K562 (cell line): Measurements from ENCODE around the gene DGKE. TPM values are rescaled to one million over a fixed set of nuclear protein-coding genes. Genes with fewer than 3 reads are reported as not detected.

Source experiments
- ELF2 ChIP-seq: fragments of 250-450 bp; sonication (Bioruptor Pico); IDR thresholded peaks from 2 replicates; pipeline ENCODE4 v1.5.0; 2021; ENCODE audit warnings: mild to moderate bottlenecking
- GTF2A2 ChIP-seq: IDR thresholded peaks from 2 replicates; pipeline ENCODE4 v1.6.1; 2016; ENCODE audit warnings: mild to moderate bottlenecking, missing genetic modification characterization, missing compliant biosample characterization
- HDAC1 ChIP-seq, 2 experiments: fragments of 450-650 bp; IDR thresholded peaks; 2 replicates each; pipeline ENCODE4 v1.6.1; 2016 to 2017; ENCODE audit warnings: inconsistent platforms in 1 of 2, mild to moderate bottlenecking in 1 of 2, moderate library complexity in 1 of 2
- HDAC2 ChIP-seq: fragments of 450-650 bp; IDR thresholded peaks from 2 replicates; pipeline ENCODE4 v1.6.1; 2016; ENCODE audit warnings: mild to moderate bottlenecking
- HNRNPK ChIP-seq: fragments of 200-400 bp; formaldehyde crosslinking; IDR thresholded peaks from one replicate; pipeline ENCODE4 v1.6.1; 2018; ENCODE audit warnings: mild to moderate bottlenecking, low read depth, low read length; ENCODE audit not compliant: poor library complexity, severe bottlenecking
- ILF3 ChIP-seq: fragments of 450-650 bp; IDR thresholded peaks from 2 replicates; pipeline ENCODE4 v1.6.1; 2018; ENCODE audit warnings: antibody characterized with exemption, mild to moderate bottlenecking, moderate library complexity, borderline replicate concordance
- RBBP5 ChIP-seq: fragments of 200-600 bp; sonication (generic); IDR thresholded peaks from 2 replicates; pipeline ENCODE4 v1.6.1; 2012; ENCODE audit warnings: borderline replicate concordance, mild to moderate bottlenecking, low read length, control low read depth, inconsistent platforms; ENCODE audit not compliant: insufficient read depth, poor library complexity, severe bottlenecking
- RBFOX2 ChIP-seq: fragments of 200-400 bp; formaldehyde crosslinking; IDR thresholded peaks from 2 replicates; pipeline ENCODE4 v1.6.1; 2017; ENCODE audit warnings: low read depth, mild to moderate bottlenecking, low read length, moderate library complexity
- RFX1 ChIP-seq: fragments of 450-650 bp; IDR thresholded peaks from 2 replicates; pipeline ENCODE4 v1.6.1; 2016; ENCODE audit warnings: mild to moderate bottlenecking, moderate library complexity
- SETDB1 ChIP-seq: IDR thresholded peaks from one replicate; pipeline ENCODE4 v1.6.1; 2012; ENCODE audit warnings: low read length, control low read depth, inconsistent platforms
- ZFP36 ChIP-seq: fragments of 150-350 bp; IDR thresholded peaks from 2 replicates; pipeline ENCODE4 v1.6.1; 2018; ENCODE audit warnings: low read length, low read depth; ENCODE audit not compliant: partially characterized antibody
- polyA plus RNA-seq, 8 experiments: library from polyadenylated mRNA; depleted of rRNA in 4 of 8; stranded (reverse) in 5 of 8; unstranded in 3 of 8; fragments of >200 nt; fragmentation: Nextera tagmentation in 2 of 8; fragmentation: Illumina TruSeq in 1 of 8; extraction: Ambion mirVana in 2 of 8; extraction: Trizol in 1 of 8; gene quantifications; 2 replicates each; pipeline versions ENCODE4 v1.2.1 to v1.2.3, GENCODE V29; 2011 to 2014; ENCODE audit warnings: inconsistent platforms in 1 of 8, missing spikeins in 1 of 8
- total RNA-seq, 7 experiments: library from RNA; depleted of rRNA in 6 of 7; stranded (reverse); fragments of >200 nt in 6 of 7; fragmentation: Illumina TruSeq in 2 of 7; extraction: Trizol in 2 of 7; gene quantifications; 2 replicates each; pipeline versions ENCODE4 v1.2.1 to v1.2.3, GENCODE V29; 2011 to 2021; ENCODE audit warnings: low replicate concordance in 1 of 7
- TF ChIP-seq, protein P1 (sequence below): fragments of 450-650 bp; IDR thresholded peaks from 2 replicates; pipeline ENCODE4 v1.6.1; 2014; ENCODE audit warnings: low read depth, mild to moderate bottlenecking, moderate library complexity, borderline replicate concordance
- TF ChIP-seq, protein P2 (sequence below): fragments of 450-650 bp; IDR thresholded peaks from 2 replicates; pipeline ENCODE4 v1.6.1; 2016; ENCODE audit warnings: borderline replicate concordance
- TF ChIP-seq, protein P3 (sequence below): fragments of 250-450 bp; sonication (Bioruptor Pico); IDR thresholded peaks from 2 replicates; pipeline ENCODE4 v1.8.0; 2021; ENCODE audit warnings: mild to moderate bottlenecking, moderate library complexity
- TF ChIP-seq, protein P4 (sequence below): sonication (generic); formaldehyde crosslinking; IDR thresholded peaks from 2 replicates; pipeline ENCODE4 v1.8.0; 2022; ENCODE audit warnings: missing genetic modification reagents, mild to moderate bottlenecking, moderate library complexity, borderline replicate concordance
- TF ChIP-seq, protein P5 (sequence below): fragments of 450-650 bp; formaldehyde crosslinking; IDR thresholded peaks from 2 replicates; pipeline ENCODE4 v1.4.0; 2020; ENCODE audit warnings: mild to moderate bottlenecking, moderate library complexity
- TF ChIP-seq, protein P6 (sequence below): fragments of 450-650 bp; formaldehyde crosslinking; IDR thresholded peaks from 2 replicates; pipeline ENCODE4 v1.4.0; 2022; ENCODE audit warnings: missing genetic modification characterization

DGKE gene
- total and polyA plus RNA-seq, 9 of the 15 experiments (the other 6 are each of a cell fraction or from before 2014, with no cell fraction given) = 1.3 to 9.9 (median 5.9) TPM

DNA sequence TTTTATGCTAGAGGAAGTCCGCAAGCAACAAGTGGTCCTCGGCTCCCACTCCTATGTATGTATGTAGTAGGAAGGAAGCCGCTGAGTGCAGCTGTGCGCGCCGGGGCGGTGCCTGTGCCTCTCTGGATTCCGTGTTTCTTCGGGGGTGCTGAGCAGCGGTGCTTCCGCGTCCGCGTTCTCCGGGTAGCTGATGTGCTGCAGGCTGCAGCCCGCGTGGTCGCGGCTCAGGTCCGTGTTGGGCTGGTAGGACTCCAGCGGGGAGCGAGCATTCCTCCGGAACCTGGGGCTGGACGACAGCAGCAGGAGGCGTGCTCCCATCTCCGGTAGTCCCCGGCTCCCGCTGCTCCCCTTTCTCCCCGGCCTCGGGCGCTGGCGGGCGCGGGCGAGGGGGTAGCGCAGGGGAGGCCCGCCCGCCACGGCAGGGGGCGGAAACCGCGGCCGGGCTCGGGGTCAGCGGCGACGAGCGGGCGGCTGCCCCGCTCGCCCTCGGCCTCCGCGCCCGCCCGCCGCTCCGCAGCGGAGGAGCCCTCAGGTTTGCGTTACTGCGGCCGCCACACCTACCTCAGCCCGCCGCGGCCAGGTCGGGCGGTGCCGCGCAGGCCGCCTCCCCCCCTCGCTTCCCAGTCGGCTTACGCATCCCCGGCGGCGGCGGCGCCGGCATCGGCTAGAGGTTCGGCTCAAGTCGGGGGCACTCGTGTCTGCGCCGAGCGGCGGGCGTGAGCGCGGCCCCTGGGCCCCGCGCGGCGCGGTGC, 718 bp upstream of the DGKE start (continued):
- TF ChIP-seq, protein P1, sequence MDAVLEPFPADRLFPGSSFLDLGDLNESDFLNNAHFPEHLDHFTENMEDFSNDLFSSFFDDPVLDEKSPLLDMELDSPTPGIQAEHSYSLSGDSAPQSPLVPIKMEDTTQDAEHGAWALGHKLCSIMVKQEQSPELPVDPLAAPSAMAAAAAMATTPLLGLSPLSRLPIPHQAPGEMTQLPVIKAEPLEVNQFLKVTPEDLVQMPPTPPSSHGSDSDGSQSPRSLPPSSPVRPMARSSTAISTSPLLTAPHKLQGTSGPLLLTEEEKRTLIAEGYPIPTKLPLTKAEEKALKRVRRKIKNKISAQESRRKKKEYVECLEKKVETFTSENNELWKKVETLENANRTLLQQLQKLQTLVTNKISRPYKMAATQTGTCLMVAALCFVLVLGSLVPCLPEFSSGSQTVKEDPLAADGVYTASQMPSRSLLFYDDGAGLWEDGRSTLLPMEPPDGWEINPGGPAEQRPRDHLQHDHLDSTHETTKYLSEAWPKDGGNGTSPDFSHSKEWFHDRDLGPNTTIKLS = peak; percentile 24; the same call in 1 of the 2 replicates
- no peak for TF ChIP-seq HNRNPK
- TF ChIP-seq, protein P2, sequence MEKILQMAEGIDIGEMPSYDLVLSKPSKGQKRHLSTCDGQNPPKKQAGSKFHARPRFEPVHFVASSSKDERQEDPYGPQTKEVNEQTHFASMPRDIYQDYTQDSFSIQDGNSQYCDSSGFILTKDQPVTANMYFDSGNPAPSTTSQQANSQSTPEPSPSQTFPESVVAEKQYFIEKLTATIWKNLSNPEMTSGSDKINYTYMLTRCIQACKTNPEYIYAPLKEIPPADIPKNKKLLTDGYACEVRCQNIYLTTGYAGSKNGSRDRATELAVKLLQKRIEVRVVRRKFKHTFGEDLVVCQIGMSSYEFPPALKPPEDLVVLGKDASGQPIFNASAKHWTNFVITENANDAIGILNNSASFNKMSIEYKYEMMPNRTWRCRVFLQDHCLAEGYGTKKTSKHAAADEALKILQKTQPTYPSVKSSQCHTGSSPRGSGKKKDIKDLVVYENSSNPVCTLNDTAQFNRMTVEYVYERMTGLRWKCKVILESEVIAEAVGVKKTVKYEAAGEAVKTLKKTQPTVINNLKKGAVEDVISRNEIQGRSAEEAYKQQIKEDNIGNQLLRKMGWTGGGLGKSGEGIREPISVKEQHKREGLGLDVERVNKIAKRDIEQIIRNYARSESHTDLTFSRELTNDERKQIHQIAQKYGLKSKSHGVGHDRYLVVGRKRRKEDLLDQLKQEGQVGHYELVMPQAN = peak; percentile 46; the same call in 1 of the 2 replicates
- TF ChIP-seq, protein P3, sequence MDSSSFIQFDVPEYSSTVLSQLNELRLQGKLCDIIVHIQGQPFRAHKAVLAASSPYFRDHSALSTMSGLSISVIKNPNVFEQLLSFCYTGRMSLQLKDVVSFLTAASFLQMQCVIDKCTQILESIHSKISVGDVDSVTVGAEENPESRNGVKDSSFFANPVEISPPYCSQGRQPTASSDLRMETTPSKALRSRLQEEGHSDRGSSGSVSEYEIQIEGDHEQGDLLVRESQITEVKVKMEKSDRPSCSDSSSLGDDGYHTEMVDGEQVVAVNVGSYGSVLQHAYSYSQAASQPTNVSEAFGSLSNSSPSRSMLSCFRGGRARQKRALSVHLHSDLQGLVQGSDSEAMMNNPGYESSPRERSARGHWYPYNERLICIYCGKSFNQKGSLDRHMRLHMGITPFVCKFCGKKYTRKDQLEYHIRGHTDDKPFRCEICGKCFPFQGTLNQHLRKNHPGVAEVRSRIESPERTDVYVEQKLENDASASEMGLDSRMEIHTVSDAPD = no peak
- TF ChIP-seq ILF3 = 0 out of 2 replicates have a peak, but pooled peaks have one; percentile 51
- TF ChIP-seq, protein P4, sequence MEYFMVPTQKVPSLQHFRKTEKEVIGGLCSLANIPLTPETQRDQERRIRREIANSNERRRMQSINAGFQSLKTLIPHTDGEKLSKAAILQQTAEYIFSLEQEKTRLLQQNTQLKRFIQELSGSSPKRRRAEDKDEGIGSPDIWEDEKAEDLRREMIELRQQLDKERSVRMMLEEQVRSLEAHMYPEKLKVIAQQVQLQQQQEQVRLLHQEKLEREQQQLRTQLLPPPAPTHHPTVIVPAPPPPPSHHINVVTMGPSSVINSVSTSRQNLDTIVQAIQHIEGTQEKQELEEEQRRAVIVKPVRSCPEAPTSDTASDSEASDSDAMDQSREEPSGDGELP = peak; percentile 61; the same call in 1 of the 2 replicates
- TF ChIP-seq GTF2A2 = no peak
- peak; percentile 75 for TF ChIP-seq RBBP5
- peak; percentile 35 for TF ChIP-seq RBFOX2
- TF ChIP-seq RFX1 = no peak
- TF ChIP-seq SETDB1 = no peak
- peak; percentile 66 for TF ChIP-seq ZFP36
- peak in 1 of 2 experiments; percentile 61; a peak in 2 of 4 replicates for TF ChIP-seq HDAC1 (IDR thresholded peaks at IDR 0.05)
- no peak for TF ChIP-seq ELF2
- 0 out of 2 replicates have a peak, but pooled peaks have one; percentile 39 for TF ChIP-seq HDAC2
- TF ChIP-seq, protein P5, sequence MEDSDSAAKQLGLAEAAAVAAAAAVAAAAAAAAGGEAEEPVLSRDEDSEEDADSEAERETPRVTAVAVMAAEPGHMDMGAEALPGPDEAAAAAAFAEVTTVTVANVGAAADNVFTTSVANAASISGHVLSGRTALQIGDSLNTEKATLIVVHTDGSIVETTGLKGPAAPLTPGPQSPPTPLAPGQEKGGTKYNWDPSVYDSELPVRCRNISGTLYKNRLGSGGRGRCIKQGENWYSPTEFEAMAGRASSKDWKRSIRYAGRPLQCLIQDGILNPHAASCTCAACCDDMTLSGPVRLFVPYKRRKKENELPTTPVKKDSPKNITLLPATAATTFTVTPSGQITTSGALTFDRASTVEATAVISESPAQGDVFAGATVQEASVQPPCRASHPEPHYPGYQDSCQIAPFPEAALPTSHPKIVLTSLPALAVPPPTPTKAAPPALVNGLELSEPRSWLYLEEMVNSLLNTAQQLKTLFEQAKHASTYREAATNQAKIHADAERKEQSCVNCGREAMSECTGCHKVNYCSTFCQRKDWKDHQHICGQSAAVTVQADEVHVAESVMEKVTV (CRISPR knock-in tag) = peak; percentile 68
- TF ChIP-seq, protein P6, sequence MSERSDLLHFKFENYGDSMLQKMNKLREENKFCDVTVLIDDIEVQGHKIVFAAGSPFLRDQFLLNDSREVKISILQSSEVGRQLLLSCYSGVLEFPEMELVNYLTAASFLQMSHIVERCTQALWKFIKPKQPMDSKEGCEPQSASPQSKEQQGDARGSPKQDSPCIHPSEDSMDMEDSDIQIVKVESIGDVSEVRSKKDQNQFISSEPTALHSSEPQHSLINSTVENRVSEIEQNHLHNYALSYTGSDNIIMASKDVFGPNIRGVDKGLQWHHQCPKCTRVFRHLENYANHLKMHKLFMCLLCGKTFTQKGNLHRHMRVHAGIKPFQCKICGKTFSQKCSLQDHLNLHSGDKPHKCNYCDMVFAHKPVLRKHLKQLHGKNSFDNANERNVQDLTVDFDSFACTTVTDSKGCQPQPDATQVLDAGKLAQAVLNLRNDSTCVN (CRISPR knock-in tag) = no peak
